Measurements from ENCODE around the gene OR5B12.

The OR5B12 gene

GRCh38 chr11:58390551-58391063, 51.4 kb downstream of the OR5B12 start:
- no peak overlapping the region for H3K4me3 ChIP-seq (replicated peaks; ENCODE audit: low read depth, low read length)
- no peak for TF ChIP-seq CTCF (IDR thresholded peaks at IDR 0.05; ENCODE audit: low read length, missing control alignments)

More at GRCh38 chr11:58390551-58391063, 51.4 kb downstream of the OR5B12 start:
- no peak for DNase-seq (ENCODE audit: low read depth)
